ENCODE measurements around the gene GABARAPL2.
A peak's percentile ranks its signal among the peaks of the same experiment; 100 is the strongest.

Gene GABARAPL2

DNA sequence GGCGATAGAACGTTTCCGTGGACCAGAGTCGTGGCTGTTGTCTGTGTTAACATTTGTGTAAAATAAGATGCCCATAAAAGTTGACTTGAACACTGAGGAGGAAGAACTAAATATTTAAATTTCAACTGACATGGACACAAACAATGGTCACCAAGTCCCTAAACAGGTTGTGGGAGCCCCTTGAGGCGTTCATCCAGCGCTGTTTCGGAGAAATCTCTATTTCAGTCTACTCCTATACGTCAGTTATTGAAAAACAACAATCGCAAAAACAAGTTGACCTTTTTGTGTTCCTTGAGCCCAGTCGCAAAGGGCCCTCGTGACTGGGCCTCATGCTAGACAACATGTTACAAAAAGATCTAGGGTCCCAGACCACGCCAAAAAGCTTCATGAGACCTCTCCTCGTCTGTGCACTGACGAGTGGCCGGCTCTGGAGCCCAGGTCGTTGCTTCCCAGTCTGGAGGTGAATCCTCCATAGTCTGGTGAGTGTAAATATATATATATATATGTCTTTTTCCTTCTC is 9.7 kb upstream of the GABARAPL2 start:
- FAIRE-seq: no peak
- TF ChIP-seq POLR2AphosphoS5 (IDR thresholded peaks at IDR 0.05; ENCODE audit: low read depth, low read length) (no peak), POLR2A (IDR thresholded peaks at IDR 0.05; ENCODE audit: low read depth, low read length) (no peak), TAF1 (IDR thresholded peaks at IDR 0.05; ENCODE audit: borderline replicate concordance, low read depth, low read length) (no peak)

DNA sequence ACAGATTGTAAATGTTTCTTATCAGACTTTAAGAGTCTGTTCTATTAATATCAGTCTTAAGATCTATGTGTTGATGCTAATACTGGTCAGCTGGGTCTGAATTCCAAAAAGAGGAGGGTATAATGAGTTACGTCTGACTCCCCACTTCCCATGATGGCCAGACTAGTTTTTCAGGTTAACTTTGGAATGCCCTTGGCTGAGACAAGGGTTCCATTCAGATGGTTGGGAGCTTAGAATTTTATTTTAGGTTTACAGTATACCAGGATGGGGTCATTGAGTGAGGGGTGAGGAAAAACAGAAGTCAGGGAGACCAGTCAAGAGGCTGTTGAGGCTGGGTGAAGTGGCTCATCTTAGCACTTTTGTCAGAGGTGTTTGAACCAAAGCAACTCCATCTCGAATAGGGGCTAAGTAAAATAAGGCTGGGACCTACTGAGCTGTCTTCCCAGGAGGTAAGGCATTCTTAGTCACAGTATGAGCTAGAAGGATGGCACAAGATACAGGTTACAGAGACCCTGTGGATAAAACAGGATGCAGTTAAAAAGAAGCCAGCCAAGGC is 7.3 kb upstream of the GABARAPL2 start:
- FAIRE-seq: no peak
- TF ChIP-seq POLR2A (IDR thresholded peaks at IDR 0.05; ENCODE audit: low read depth, low read length) (no peak), TAF1 (IDR thresholded peaks at IDR 0.05; ENCODE audit: borderline replicate concordance, low read depth, low read length) (no peak), POLR2AphosphoS5 (IDR thresholded peaks at IDR 0.05; ENCODE audit: low read depth, low read length) (no peak)

More for the DNA sequence above, 9.7 kb upstream of the GABARAPL2 start:
- no peak for DNase-seq (ENCODE audit: insufficient read length)

GRCh38 chr16:75559564-75560372 is 6.4 kb upstream of the GABARAPL2 start:
- FAIRE-seq (no peak), DNase-seq (ENCODE audit: insufficient read length) (no peak)
- TF ChIP-seq POLR2A (IDR thresholded peaks at IDR 0.05; ENCODE audit: low read depth, low read length) (no peak), TAF1 (IDR thresholded peaks at IDR 0.05; ENCODE audit: borderline replicate concordance, low read depth, low read length) (no peak), POLR2AphosphoS5 (IDR thresholded peaks at IDR 0.05; ENCODE audit: low read depth, low read length) (no peak)

More for the DNA sequence above, 7.3 kb upstream of the GABARAPL2 start:
- no peak for DNase-seq (ENCODE audit: insufficient read length)

DNA sequence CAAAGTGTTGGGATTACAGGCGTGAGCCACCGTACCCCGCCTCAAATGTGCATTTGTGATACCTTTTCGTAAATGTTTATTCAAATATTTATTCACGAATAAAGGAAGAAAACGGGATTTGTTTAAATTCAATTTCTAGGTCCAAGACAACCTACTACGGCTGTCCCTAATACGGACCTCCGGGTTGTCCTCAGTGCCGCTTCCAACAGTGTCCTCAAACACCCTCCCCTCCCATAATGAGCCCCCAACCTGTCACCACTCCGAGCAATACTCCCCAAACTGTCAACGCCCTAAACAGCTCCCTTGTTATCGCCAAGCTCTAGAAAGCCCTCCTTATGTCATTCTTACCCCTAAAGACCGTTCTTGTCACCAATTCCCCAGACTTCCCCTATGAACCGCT is 539 bp upstream of the GABARAPL2 start:
- TF ChIP-seq POLR2AphosphoS5 (IDR thresholded peaks at IDR 0.05; ENCODE audit: low read depth, low read length) (no peak), POLR2A (IDR thresholded peaks at IDR 0.05; ENCODE audit: low read depth, low read length) (no peak), TAF1 (IDR thresholded peaks at IDR 0.05; ENCODE audit: borderline replicate concordance, low read depth, low read length) (no peak)
- FAIRE-seq: peak; percentile 38
- DNase-seq (ENCODE audit: insufficient read length): no peak

GRCh38 chr16:75566758-75567255 is 628 bp downstream of the GABARAPL2 start:
- TF ChIP-seq POLR2A (IDR thresholded peaks at IDR 0.05; ENCODE audit: low read depth, low read length) (no peak), TAF1 (IDR thresholded peaks at IDR 0.05; ENCODE audit: borderline replicate concordance, low read depth, low read length) (no peak), POLR2AphosphoS5 (IDR thresholded peaks at IDR 0.05; ENCODE audit: low read depth, low read length) (no peak)
- FAIRE-seq (no peak), DNase-seq (ENCODE audit: insufficient read length) (no peak)

DNA sequence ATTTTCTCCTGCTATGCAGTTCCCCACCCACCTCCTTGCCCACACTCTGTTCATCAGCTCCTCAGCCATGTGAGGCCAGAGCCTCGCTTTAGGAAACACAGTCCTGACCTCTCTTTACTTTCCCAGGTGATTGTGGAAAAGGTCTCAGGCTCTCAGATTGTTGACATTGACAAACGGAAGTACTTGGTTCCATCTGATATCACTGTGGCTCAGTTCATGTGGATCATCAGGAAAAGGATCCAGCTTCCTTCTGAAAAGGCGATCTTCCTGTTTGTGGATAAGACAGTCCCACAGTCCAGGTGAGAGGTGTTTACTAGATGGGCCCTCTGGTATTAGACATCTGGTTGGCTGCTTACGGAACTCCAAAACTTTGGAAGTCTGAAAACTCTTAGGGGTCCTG is 1.7 kb downstream of the GABARAPL2 start:
- no peak for FAIRE-seq
- DNase-seq (ENCODE audit: insufficient read length): no peak
- no peak for TF ChIP-seq POLR2A (IDR thresholded peaks at IDR 0.05; ENCODE audit: low read depth, low read length)

DNA sequence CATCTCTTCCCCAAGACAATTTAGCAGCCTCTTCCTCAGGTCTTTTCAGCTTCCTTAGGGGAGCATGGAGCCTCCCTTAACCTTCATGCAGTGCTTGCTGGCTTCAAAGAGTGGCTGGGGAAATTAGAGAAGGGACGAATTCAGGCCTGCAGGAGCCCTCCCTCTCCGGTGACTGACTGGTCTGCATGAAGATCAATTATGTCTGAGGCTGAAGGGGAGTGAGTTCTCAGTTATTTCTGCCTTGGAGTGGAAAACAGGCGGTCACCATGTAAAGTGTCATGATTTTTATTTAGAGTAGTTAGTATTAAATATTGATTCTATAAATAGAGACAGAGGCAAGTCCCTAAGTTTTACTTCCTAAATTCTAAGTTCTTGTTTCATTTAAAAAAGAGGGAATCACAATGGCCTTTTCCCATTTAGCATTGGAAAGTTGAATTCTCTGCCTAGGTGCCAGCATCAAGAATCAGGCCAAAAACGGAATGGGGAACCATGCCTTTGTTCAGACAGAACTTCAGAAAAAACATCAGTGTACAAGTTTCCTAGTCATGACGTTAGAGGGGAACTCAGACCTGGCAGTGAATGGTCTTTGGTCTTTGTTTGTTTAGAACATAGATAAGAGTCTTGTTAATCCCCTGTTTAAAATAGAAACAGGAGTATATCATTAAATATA is 4.4 kb downstream of the GABARAPL2 start:
- DNase-seq (ENCODE audit: insufficient read length) (no peak), FAIRE-seq (no peak)
- TF ChIP-seq POLR2AphosphoS5 (IDR thresholded peaks at IDR 0.05; ENCODE audit: low read depth, low read length): no peak
- no peak for TF ChIP-seq POLR2A (IDR thresholded peaks at IDR 0.05; ENCODE audit: low read depth, low read length)
- TF ChIP-seq TAF1 (IDR thresholded peaks at IDR 0.05; ENCODE audit: borderline replicate concordance, low read depth, low read length): no peak

GRCh38 chr16:75572864-75573542 is 6.8 kb downstream of the GABARAPL2 start:
- FAIRE-seq: no peak
- TF ChIP-seq TAF1 (IDR thresholded peaks at IDR 0.05; ENCODE audit: borderline replicate concordance, low read depth, low read length): no peak
- no peak for TF ChIP-seq POLR2AphosphoS5 (IDR thresholded peaks at IDR 0.05; ENCODE audit: low read depth, low read length)
- TF ChIP-seq POLR2A (IDR thresholded peaks at IDR 0.05; ENCODE audit: low read depth, low read length): no peak
- DNase-seq (ENCODE audit: insufficient read length): no peak

DNA sequence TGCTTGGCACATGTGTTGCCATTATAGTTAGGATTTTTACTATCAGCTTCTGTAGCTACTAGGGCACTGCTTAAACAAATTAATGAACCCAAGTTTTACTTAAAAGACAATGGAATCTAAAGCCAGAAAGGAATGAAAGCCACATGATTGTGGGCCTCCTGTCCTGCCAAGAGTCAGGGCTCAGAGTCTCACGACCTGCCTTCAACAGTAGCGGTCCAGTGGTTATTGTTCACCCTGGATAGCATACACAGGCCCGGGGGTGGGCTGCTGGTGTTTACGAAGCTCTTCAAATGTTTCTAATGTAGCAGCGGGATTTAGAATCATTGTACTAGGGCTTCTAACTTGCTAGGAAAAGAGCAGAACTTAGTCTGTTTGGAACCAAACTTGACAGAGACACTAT is 7.8 kb downstream of the GABARAPL2 start:
- no peak for FAIRE-seq

GRCh38 chr16:75575958-75576357 is 9.8 kb downstream of the GABARAPL2 start:
- DNase-seq (ENCODE audit: insufficient read length): no peak
- TF ChIP-seq POLR2AphosphoS5 (IDR thresholded peaks at IDR 0.05; ENCODE audit: low read depth, low read length): no peak
- TF ChIP-seq POLR2A (IDR thresholded peaks at IDR 0.05; ENCODE audit: low read depth, low read length): no peak
- no peak for TF ChIP-seq TAF1 (IDR thresholded peaks at IDR 0.05; ENCODE audit: borderline replicate concordance, low read depth, low read length)
- no peak for FAIRE-seq

More for the DNA sequence above, 7.8 kb downstream of the GABARAPL2 start:
- TF ChIP-seq TAF1 (IDR thresholded peaks at IDR 0.05; ENCODE audit: borderline replicate concordance, low read depth, low read length) (no peak), POLR2AphosphoS5 (IDR thresholded peaks at IDR 0.05; ENCODE audit: low read depth, low read length) (no peak), POLR2A (IDR thresholded peaks at IDR 0.05; ENCODE audit: low read depth, low read length) (no peak)
- no peak for DNase-seq (ENCODE audit: insufficient read length)

DNA sequence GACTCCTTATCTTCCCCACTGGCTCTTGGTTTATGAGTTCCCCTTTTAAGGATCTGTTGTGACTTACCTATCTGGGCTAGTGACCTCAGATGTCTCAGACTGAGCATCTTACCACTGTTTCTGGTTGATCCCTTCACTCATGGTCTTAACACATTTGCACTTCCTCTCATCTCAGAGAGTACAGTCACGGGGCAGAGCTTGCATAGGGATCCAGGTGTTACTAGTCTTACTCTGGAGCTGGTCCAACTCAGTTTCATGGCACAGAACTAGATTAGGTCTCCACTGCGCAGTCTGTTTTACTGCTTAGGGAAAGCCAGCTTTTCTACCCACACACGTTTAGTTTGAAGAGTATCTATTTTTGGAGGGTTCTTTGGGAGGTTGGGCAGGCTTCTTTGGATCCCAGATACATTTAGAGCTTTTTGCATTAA is 10.2 kb downstream of the GABARAPL2 start:
- DNase-seq (ENCODE audit: insufficient read length) (no peak), FAIRE-seq (no peak)
- TF ChIP-seq TAF1 (IDR thresholded peaks at IDR 0.05; ENCODE audit: borderline replicate concordance, low read depth, low read length) (no peak), POLR2A (IDR thresholded peaks at IDR 0.05; ENCODE audit: low read depth, low read length) (no peak), POLR2AphosphoS5 (IDR thresholded peaks at IDR 0.05; ENCODE audit: low read depth, low read length) (no peak)
